ENCODE measurements around the gene IGSF23.

- TF ChIP-seq, protein P1, sequence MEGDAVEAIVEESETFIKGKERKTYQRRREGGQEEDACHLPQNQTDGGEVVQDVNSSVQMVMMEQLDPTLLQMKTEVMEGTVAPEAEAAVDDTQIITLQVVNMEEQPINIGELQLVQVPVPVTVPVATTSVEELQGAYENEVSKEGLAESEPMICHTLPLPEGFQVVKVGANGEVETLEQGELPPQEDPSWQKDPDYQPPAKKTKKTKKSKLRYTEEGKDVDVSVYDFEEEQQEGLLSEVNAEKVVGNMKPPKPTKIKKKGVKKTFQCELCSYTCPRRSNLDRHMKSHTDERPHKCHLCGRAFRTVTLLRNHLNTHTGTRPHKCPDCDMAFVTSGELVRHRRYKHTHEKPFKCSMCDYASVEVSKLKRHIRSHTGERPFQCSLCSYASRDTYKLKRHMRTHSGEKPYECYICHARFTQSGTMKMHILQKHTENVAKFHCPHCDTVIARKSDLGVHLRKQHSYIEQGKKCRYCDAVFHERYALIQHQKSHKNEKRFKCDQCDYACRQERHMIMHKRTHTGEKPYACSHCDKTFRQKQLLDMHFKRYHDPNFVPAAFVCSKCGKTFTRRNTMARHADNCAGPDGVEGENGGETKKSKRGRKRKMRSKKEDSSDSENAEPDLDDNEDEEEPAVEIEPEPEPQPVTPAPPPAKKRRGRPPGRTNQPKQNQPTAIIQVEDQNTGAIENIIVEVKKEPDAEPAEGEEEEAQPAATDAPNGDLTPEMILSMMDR (IDR thresholded peaks at IDR 0.05), result no peak
- no peak for TF ChIP-seq POLR2A (IDR thresholded peaks at IDR 0.05)
Measured at GRCh38 chr19:44653343-44653742, 40.0 kb downstream of the IGSF23 start.

All from stomach (tissue), 4 donors.